SK-N-SH (cell line): ENCODE measurements around the gene CCND2. TPM values are rescaled to one million over a fixed set of nuclear protein-coding genes. Genes with fewer than 3 reads are reported as not detected.

ENCODE experiments used
- CTCF ChIA-PET: fragments of 300-600, 350-600 bp; formaldehyde crosslinking; extraction: SDS; loops from one replicate; lab custom pipeline; 2021; lab: Yijun Ruan, JAX
- POLR2A ChIA-PET: fragments of 350-600 bp; sonication (Branson Sonifier 250); formaldehyde crosslinking; extraction: SDS; loops from one replicate; lab custom pipeline; 2020; ENCODE audit warnings: antibody characterized with exemption, inconsistent platforms; lab: Yijun Ruan, JAX
- DNase-seq: peaks from one replicate; pipeline ENCODE4 v3.0.0; 2012
- H2AFZ ChIP-seq: fragments of 200-600 bp; sonication (generic); 2 replicates; pipeline ENCODE4 v1.8.1; 2016; ENCODE audit warnings: antibody characterized with exemption, mild to moderate bottlenecking, low read depth
- H3F3A ChIP-seq: fragments of 200-600 bp; sonication (generic); replicated peaks from 2 replicates; pipeline ENCODE3; 2016; ENCODE audit warnings: antibody characterized with exemption, mild to moderate bottlenecking; ENCODE audit not compliant: insufficient read depth
- H3K27ac ChIP-seq, 2 experiments: fragments of 200-500 bp in 1 of 2; fragments of 200-600 bp in 1 of 2; sonication (Bioruptor generic) in 1 of 2; sonication (generic), shearing (Covaris generic) in 1 of 2; 2 replicates each; pipeline versions ENCODE4 v1.5.1 to v1.6.1; 2014 to 2016; ENCODE audit warnings: low read depth in 2 of 2, inconsistent platforms in 1 of 2, low read length in 1 of 2, mild to moderate bottlenecking in 1 of 2, mixed read lengths in 1 of 2
- H3K27me3 ChIP-seq: fragments of 200-600 bp; sonication (generic), shearing (Covaris generic); 2 replicates; pipeline ENCODE4 v1.6.1; 2016; ENCODE audit warnings: mixed run types; ENCODE audit not compliant: insufficient read depth
- H3K36me3 ChIP-seq, 2 experiments: fragments of 200-500 bp in 1 of 2; fragments of 200-600 bp in 1 of 2; sonication (Bioruptor generic) in 1 of 2; sonication (generic) in 1 of 2; replicated peaks in 1 of 2; 2 replicates each; pipeline versions ENCODE3 to v1.5.1; 2014 to 2016; ENCODE audit warnings: low read length in 1 of 2, mild to moderate bottlenecking in 1 of 2; ENCODE audit not compliant: insufficient read depth in 2 of 2, control insufficient read depth in 1 of 2
- H3K4me1 ChIP-seq, 2 experiments: fragments of 200-500 bp in 1 of 2; fragments of 200-600 bp in 1 of 2; sonication (Bioruptor generic) in 1 of 2; sonication (generic), shearing (Covaris generic) in 1 of 2; 2 replicates each; pipeline versions ENCODE4 v1.5.1 to v1.6.1; 2014 to 2016; ENCODE audit warnings: low read depth in 1 of 2, low read length in 1 of 2, mixed run types in 1 of 2; ENCODE audit not compliant: insufficient read depth in 2 of 2, control insufficient read depth in 1 of 2
- H3K4me2 ChIP-seq: fragments of 200-600 bp; sonication (generic), shearing (Covaris generic); 2 replicates; pipeline ENCODE4 v1.6.1; 2017; ENCODE audit warnings: mixed run types
- H3K4me3 ChIP-seq, 2 experiments: fragments of 200-500 bp in 1 of 2; fragments of 200-600 bp in 1 of 2; sonication (Bioruptor generic) in 1 of 2; sonication (generic), shearing (Covaris generic) in 1 of 2; 2 replicates each; pipeline versions ENCODE4 v1.5.1 to v1.8.1; 2014 to 2016; ENCODE audit warnings: low read depth in 2 of 2, inconsistent platforms in 1 of 2, low read length in 1 of 2, mild to moderate bottlenecking in 1 of 2, mixed read lengths in 1 of 2, moderate library complexity in 1 of 2
- H3K79me2 ChIP-seq: fragments of 200-600 bp; sonication (generic); 2 replicates; pipeline ENCODE4 v1.8.1; 2017; ENCODE audit warnings: mild to moderate bottlenecking; ENCODE audit not compliant: insufficient read depth
- H3K9ac ChIP-seq: fragments of 200-600 bp; sonication (generic); 2 replicates; pipeline ENCODE4 v1.6.1; 2017; ENCODE audit warnings: mixed run types
- H3K9me2 ChIP-seq: fragments of 200-600 bp; sonication (generic); 2 replicates; pipeline ENCODE4 v1.6.1; 2017; ENCODE audit warnings: mixed run types
- H3K9me3 ChIP-seq: fragments of 200-600 bp; sonication (generic); 2 replicates; pipeline ENCODE4 v1.6.1; 2017; ENCODE audit warnings: mixed run types, mild to moderate bottlenecking, moderate library complexity
- H4K20me1 ChIP-seq: fragments of 200-600 bp; sonication (generic); 2 replicates; pipeline ENCODE4 v1.6.1; 2017; ENCODE audit warnings: mild to moderate bottlenecking, mixed run types; ENCODE audit not compliant: insufficient read depth
- CHD2 ChIP-seq: fragments of 150-350 bp; IDR thresholded peaks from 2 replicates; pipeline ENCODE4 v1.6.1; 2018; ENCODE audit warnings: low read length; ENCODE audit not compliant: partially characterized antibody
- CTCF ChIP-seq: fragments of 200-600 bp; sonication (generic); IDR thresholded peaks from 2 replicates; pipeline ENCODE4 v1.6.1; 2017; ENCODE audit warnings: antibody characterized with exemption, mild to moderate bottlenecking, moderate library complexity
- EP300 ChIP-seq, 2 experiments: IDR thresholded peaks; 2 replicates each; pipeline versions ENCODE4 v1.4.0 to v1.6.1; 2012; ENCODE audit warnings: borderline replicate concordance in 1 of 2, low read depth in 1 of 2, low read length in 1 of 2
- EZH2phosphoT487 ChIP-seq: fragments of 200-600 bp; sonication (generic); IDR thresholded peaks from 2 replicates; pipeline ENCODE4 v1.6.1; 2017; ENCODE audit warnings: low read depth, mixed run types, mild to moderate bottlenecking, antibody characterized with exemption, moderate library complexity, borderline replicate concordance
- FOSL2 ChIP-seq: IDR thresholded peaks from 2 replicates; pipeline ENCODE4 v1.4.0; 2012; ENCODE audit warnings: low read depth, mild to moderate bottlenecking, moderate library complexity, borderline replicate concordance
- FOXM1 ChIP-seq: IDR thresholded peaks from 2 replicates; pipeline ENCODE4 v1.4.0; 2012; ENCODE audit warnings: low read depth, mild to moderate bottlenecking
- GABPA ChIP-seq: IDR thresholded peaks from 2 replicates; pipeline ENCODE4 v1.4.0; 2012; ENCODE audit warnings: low read depth, mild to moderate bottlenecking
- GATA2 ChIP-seq: sonication (generic); formaldehyde crosslinking; IDR thresholded peaks from 2 replicates; pipeline ENCODE4 v1.5.0; 2020; ENCODE audit warnings: mild to moderate bottlenecking, missing genetic modification reagents
- IRF3 ChIP-seq: fragments of 150-350 bp; IDR thresholded peaks from 2 replicates; pipeline ENCODE4 v1.6.1; 2016; ENCODE audit warnings: mild to moderate bottlenecking, low read depth, low read length
- JUND ChIP-seq: IDR thresholded peaks from 2 replicates; pipeline ENCODE4 v1.4.0; 2012
- NFIC ChIP-seq: IDR thresholded peaks from 2 replicates; pipeline ENCODE4 v1.4.0; 2012; ENCODE audit warnings: borderline replicate concordance
- POLR2AphosphoS5 ChIP-seq: IDR thresholded peaks from 2 replicates; pipeline ENCODE4 v1.6.1; 2012; ENCODE audit warnings: low read depth, low read length
- RCOR1 ChIP-seq: fragments of 150-350 bp; IDR thresholded peaks from 2 replicates; pipeline ENCODE4 v1.6.1; 2017; ENCODE audit warnings: antibody characterized with exemption, low read length
- RFX5 ChIP-seq: IDR thresholded peaks from 2 replicates; pipeline ENCODE4 v1.6.1; 2012; ENCODE audit warnings: mild to moderate bottlenecking, improper control_type of control experiment, low read length
- RXRA ChIP-seq: IDR thresholded peaks from 2 replicates; pipeline ENCODE4 v1.4.0; 2012; ENCODE audit warnings: low read depth, mild to moderate bottlenecking, borderline replicate concordance
- SMC3 ChIP-seq: IDR thresholded peaks from 2 replicates; pipeline ENCODE4 v1.6.1; 2012; ENCODE audit warnings: low read depth, low read length, improper control_type of control experiment
- TAF1 ChIP-seq: IDR thresholded peaks from 2 replicates; pipeline ENCODE4 v1.6.1; 2012; ENCODE audit warnings: low read depth, mild to moderate bottlenecking, low read length, moderate library complexity, borderline replicate concordance
- TCF12 ChIP-seq: IDR thresholded peaks from 2 replicates; pipeline ENCODE4 v1.4.0; 2012
- USF1 ChIP-seq: IDR thresholded peaks from 2 replicates; pipeline ENCODE4 v1.4.0; 2012; ENCODE audit warnings: low read depth, borderline replicate concordance
- USF2 ChIP-seq: fragments of 150-350 bp; IDR thresholded peaks from 2 replicates; pipeline ENCODE4 v1.6.1; 2017; ENCODE audit warnings: antibody characterized with exemption, low read length, low read depth, borderline replicate concordance
- ZBTB33 ChIP-seq: IDR thresholded peaks from 2 replicates; pipeline ENCODE4 v1.4.0; 2012; ENCODE audit warnings: low read depth, borderline replicate concordance
- WGBS: methylation state at CpG from one replicate; pipeline ENCODE4 v1.1.6; 2017; ENCODE audit warnings: low lambda C conversion rate; 5-methylcytosine and 5-hydroxymethylcytosine counted together
- polyA plus RNA-seq, 3 experiments: library from polyadenylated mRNA; depleted of rRNA; stranded (reverse); fragments of >200 nt; gene quantifications; 2 replicates each; pipeline ENCODE4 v1.2.3, GENCODE V29; 2012

CCND2 gene
- polyA plus RNA-seq, 1 of the 3 experiments (the other 2 are of a cell fraction) = not detected

GRCh38 chr12:4228122-4228580 lies 45.4 kb upstream of the CCND2 start:
- Histone ChIP-seq H3F3A (no peaks in the 10 kb centered on the region), H3K9me3 (no peaks in the 10 kb centered on the region)
- TF ChIP-seq CHD2 (peak; percentile 71), SMC3 (no peak), GATA2 (CRISPR knock-in tag) (no peak), JUND (no peak), NFIC (no peak), FOXM1 (no peak)
- TF ChIP-seq, all 33 proteins: peak for 1
- Histone ChIP-seq H3K27me3 (peaks cover 47% of the 10 kb centered on the region; the same call in 1 of the 2 replicates), H3K4me2 (no peak overlapping the region), H2AFZ (0 out of 2 replicates have a peak overlapping the region, but pooled peaks have one; percentile 60), H3K4me3 (no peak overlapping the region; a peak in 1 of 4 replicates), H4K20me1 (no peaks in the 10 kb centered on the region), H3K9me2 (no peaks in the 10 kb centered on the region), H3K36me3 (no peaks in the 10 kb centered on the region), H3K9ac (no peak overlapping the region), H3K79me2 (no peaks in the 10 kb centered on the region), H3K27ac (no peak overlapping the region), H3K4me1 (no peaks in the 10 kb centered on the region)
- POLR2A ChIA-PET = no interaction called here
- CTCF ChIA-PET = interaction anchor here (0.6 kb wide), 1 partner anchor 45 kb away, joined by 3 read pairs; the partner anchor contains the start of gene CCND2
- no peak for DNase-seq
- 14% methylated on average over 18 of the region's 18 CpGs for WGBS

GRCh38 chr12:4230526-4230925 lies 43.0 kb upstream of the CCND2 start:
- H3K36me3 ChIP-seq = no peaks in the 10 kb centered on the region
- no peak overlapping the region for H3K9ac ChIP-seq
- H3K4me1 ChIP-seq = no peaks in the 10 kb centered on the region
- ChIA-PET POLR2A (no interaction called here), CTCF (no interaction called here)
- H3K9me2 ChIP-seq = no peaks in the 10 kb centered on the region
- no peaks in the 10 kb centered on the region for H3F3A ChIP-seq
- H3K27ac ChIP-seq = no peak overlapping the region
- WGBS = 0% methylated on average over 5 of the region's 6 CpGs
- no peak overlapping the region for H3K4me2 ChIP-seq
- H2AFZ ChIP-seq = no peak overlapping the region
- peaks cover 47% of the 10 kb centered on the region; the same call in 1 of the 2 replicates for H3K27me3 ChIP-seq
- no peaks in the 10 kb centered on the region for H3K79me2 ChIP-seq
- H4K20me1 ChIP-seq = no peaks in the 10 kb centered on the region
- H3K9me3 ChIP-seq = no peaks in the 10 kb centered on the region
- H3K4me3 ChIP-seq = no peak overlapping the region
- no peak for DNase-seq
- TF ChIP-seq FOSL2 = no peak
- TF ChIP-seq IRF3 = no peak
- no peak for TF ChIP-seq ZBTB33
- TF ChIP-seq CTCF = no peak
- TF ChIP-seq RCOR1 = no peak
- TF ChIP-seq RXRA = no peak
- TF ChIP-seq USF2 = no peak
- TF ChIP-seq USF1 = no peak
- no peak for TF ChIP-seq EP300 (IDR thresholded peaks at IDR 0.05; ENCODE audit: borderline replicate concordance in 1 of 2, low read depth in 1 of 2, low read length in 1 of 2)
- TF ChIP-seq EZH2phosphoT487 = no peak
- TF ChIP-seq RFX5 = no peak
- no peak for TF ChIP-seq GABPA
- no peak for TF ChIP-seq TAF1
- no peak for TF ChIP-seq TCF12
- no peak for TF ChIP-seq POLR2AphosphoS5
